GM19035 (cell line): ENCODE measurements around the gene ADAM15.

Experiments
- ATAC-seq: cut with Tn5 transposase; IDR thresholded peaks from one replicate; pipeline ENCODE4 v1.9.1; 2021; ENCODE audit not compliant: unreplicated experiment

ADAM15 gene

GRCh38 chr1:155110381-155110780 is 59.3 kb downstream of the ADAM15 start:
- no peak for ATAC-seq

GRCh38 chr1:155110826-155111225 is 59.7 kb downstream of the ADAM15 start:
- ATAC-seq = no peak
